ENCODE measurements around the gene HUWE1. TPM values are rescaled to one million over a fixed set of nuclear protein-coding genes. Genes with fewer than 3 reads are reported as not detected.
A peak's percentile ranks its signal among the peaks of the same experiment; 100 is the strongest.

Gene HUWE1
- total RNA-seq, 1 donor from 2014 or later, result 225 TPM

GRCh38 chrX:53631156-53631555, 55.4 kb downstream of the HUWE1 start:
- H3K36me3 Mint-ChIP-seq (ENCODE audit: low read depth, unreplicated experiment), result peaks cover 2% of the 10 kb centered on the region
- TF ChIP-seq, protein P1, sequence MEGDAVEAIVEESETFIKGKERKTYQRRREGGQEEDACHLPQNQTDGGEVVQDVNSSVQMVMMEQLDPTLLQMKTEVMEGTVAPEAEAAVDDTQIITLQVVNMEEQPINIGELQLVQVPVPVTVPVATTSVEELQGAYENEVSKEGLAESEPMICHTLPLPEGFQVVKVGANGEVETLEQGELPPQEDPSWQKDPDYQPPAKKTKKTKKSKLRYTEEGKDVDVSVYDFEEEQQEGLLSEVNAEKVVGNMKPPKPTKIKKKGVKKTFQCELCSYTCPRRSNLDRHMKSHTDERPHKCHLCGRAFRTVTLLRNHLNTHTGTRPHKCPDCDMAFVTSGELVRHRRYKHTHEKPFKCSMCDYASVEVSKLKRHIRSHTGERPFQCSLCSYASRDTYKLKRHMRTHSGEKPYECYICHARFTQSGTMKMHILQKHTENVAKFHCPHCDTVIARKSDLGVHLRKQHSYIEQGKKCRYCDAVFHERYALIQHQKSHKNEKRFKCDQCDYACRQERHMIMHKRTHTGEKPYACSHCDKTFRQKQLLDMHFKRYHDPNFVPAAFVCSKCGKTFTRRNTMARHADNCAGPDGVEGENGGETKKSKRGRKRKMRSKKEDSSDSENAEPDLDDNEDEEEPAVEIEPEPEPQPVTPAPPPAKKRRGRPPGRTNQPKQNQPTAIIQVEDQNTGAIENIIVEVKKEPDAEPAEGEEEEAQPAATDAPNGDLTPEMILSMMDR (IDR thresholded peaks at IDR 0.05; ENCODE audit: insufficient read depth, low read depth, low read length), result no peak
- no peak for TF ChIP-seq EZH2 (IDR thresholded peaks at IDR 0.05; ENCODE audit: insufficient read depth, low read length)
- H3K27ac ChIP-seq (ENCODE audit: low read depth, low read length), result peak overlapping the region; percentile 61
- H3K4me1 Mint-ChIP-seq (ENCODE audit: low read depth, unreplicated experiment), result peaks cover 24% of the 10 kb centered on the region
- no peaks in the 10 kb centered on the region for H3K9me3 ChIP-seq (ENCODE audit: insufficient read depth, low read depth, low read length)
- H3K4me1 ChIP-seq (ENCODE audit: insufficient read depth, low read length), result peaks cover 16% of the 10 kb centered on the region
- H3K27me3 Mint-ChIP-seq (ENCODE audit: low read depth, unreplicated experiment), result no peaks in the 10 kb centered on the region
- H3K4me2 ChIP-seq (ENCODE audit: low read length), result peak overlapping the region; percentile 46
- peak; percentile 70 for DNase-seq (ENCODE audit: low read depth)
- H3K4me3 ChIP-seq (ENCODE audit: insufficient read depth, low read depth, low read length), result no peak overlapping the region
- peaks cover 63% of the 10 kb centered on the region for H3K36me3 ChIP-seq (ENCODE audit: insufficient read depth, low read length)
- peaks cover 31% of the 10 kb centered on the region for H3K79me2 ChIP-seq (ENCODE audit: insufficient read depth, low read length)
- H3K27ac Mint-ChIP-seq (ENCODE audit: unreplicated experiment), result peak overlapping the region; percentile 66
- no peaks in the 10 kb centered on the region for H3K27me3 ChIP-seq (ENCODE audit: insufficient read depth, low read length)
- FAIRE-seq, result peak; percentile 98
- no peaks in the 10 kb centered on the region for H3K9me3 Mint-ChIP-seq (ENCODE audit: unreplicated experiment)
- H3K4me3 Mint-ChIP-seq (ENCODE audit: unreplicated experiment), result no peak overlapping the region
- peaks cover 22% of the 10 kb centered on the region for H4K20me1 ChIP-seq (ENCODE audit: insufficient read depth, low read length)
- peak overlapping the region; percentile 43 for H3K9ac ChIP-seq (ENCODE audit: low read length)
- H2AFZ ChIP-seq (ENCODE audit: low read depth, low read length), result no peak overlapping the region

DNA sequence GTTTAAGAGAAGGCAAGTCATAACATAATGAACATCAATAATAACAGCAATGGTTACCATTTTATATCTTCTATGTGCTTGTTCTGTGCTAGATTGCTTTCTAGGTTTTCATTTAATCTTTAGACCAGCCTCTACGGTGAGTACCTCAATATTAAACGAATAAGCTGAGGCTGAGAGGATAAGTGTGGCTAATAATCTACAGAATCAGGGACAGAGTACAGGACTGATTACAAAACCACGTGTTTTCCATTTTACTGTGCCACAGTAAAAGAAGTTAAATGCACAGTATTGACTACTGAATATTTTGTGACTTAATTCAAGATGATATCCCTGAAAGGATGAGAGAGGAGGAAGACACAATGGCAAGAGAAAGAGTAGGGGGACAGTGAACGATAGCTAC, 56.3 kb downstream of the HUWE1 start:
- Mint-ChIP-seq H3K4me3 (ENCODE audit: unreplicated experiment) (no peak overlapping the region), H3K4me1 (ENCODE audit: low read depth, unreplicated experiment) (peaks cover 24% of the 10 kb centered on the region), H3K36me3 (ENCODE audit: low read depth, unreplicated experiment) (peaks cover 2% of the 10 kb centered on the region), H3K27me3 (ENCODE audit: low read depth, unreplicated experiment) (no peaks in the 10 kb centered on the region), H3K9me3 (ENCODE audit: unreplicated experiment) (no peaks in the 10 kb centered on the region), H3K27ac (ENCODE audit: unreplicated experiment) (no peak overlapping the region)
- Histone ChIP-seq H2AFZ (ENCODE audit: low read depth, low read length) (no peak overlapping the region), H3K36me3 (ENCODE audit: insufficient read depth, low read length) (peaks cover 63% of the 10 kb centered on the region), H3K4me1 (ENCODE audit: insufficient read depth, low read length) (peaks cover 16% of the 10 kb centered on the region), H3K4me3 (ENCODE audit: insufficient read depth, low read depth, low read length) (no peak overlapping the region), H3K27me3 (ENCODE audit: insufficient read depth, low read length) (no peaks in the 10 kb centered on the region), H3K4me2 (ENCODE audit: low read length) (no peak overlapping the region), H3K9ac (ENCODE audit: low read length) (no peak overlapping the region), H3K9me3 (ENCODE audit: insufficient read depth, low read depth, low read length) (no peaks in the 10 kb centered on the region), H3K79me2 (ENCODE audit: insufficient read depth, low read length) (peaks cover 22% of the 10 kb centered on the region), H4K20me1 (ENCODE audit: insufficient read depth, low read length) (peaks cover 22% of the 10 kb centered on the region), H3K27ac (ENCODE audit: low read depth, low read length) (no peak overlapping the region)
- TF ChIP-seq, protein P1 (IDR thresholded peaks at IDR 0.05; ENCODE audit: insufficient read depth, low read depth, low read length), result no peak
- TF ChIP-seq EZH2 (IDR thresholded peaks at IDR 0.05; ENCODE audit: insufficient read depth, low read length), result no peak
- FAIRE-seq, result peak; percentile 78
- DNase-seq (ENCODE audit: low read depth), result no peak

GRCh38 chrX:53622431-53622830, 64.1 kb downstream of the HUWE1 start:
- no peak overlapping the region for H3K9ac ChIP-seq (ENCODE audit: low read length)
- no peak overlapping the region for H3K27ac ChIP-seq (ENCODE audit: low read depth, low read length)
- peaks cover 30% of the 10 kb centered on the region for H3K79me2 ChIP-seq (ENCODE audit: insufficient read depth, low read length)
- no peaks in the 10 kb centered on the region for H3K9me3 ChIP-seq (ENCODE audit: insufficient read depth, low read depth, low read length)
- peaks cover 24% of the 10 kb centered on the region for H4K20me1 ChIP-seq (ENCODE audit: insufficient read depth, low read length)
- Mint-ChIP-seq H3K4me3 (ENCODE audit: unreplicated experiment) (no peak overlapping the region), H3K4me1 (ENCODE audit: low read depth, unreplicated experiment) (no peaks in the 10 kb centered on the region), H3K27me3 (ENCODE audit: low read depth, unreplicated experiment) (no peaks in the 10 kb centered on the region), H3K27ac (ENCODE audit: unreplicated experiment) (no peak overlapping the region), H3K36me3 (ENCODE audit: low read depth, unreplicated experiment) (peaks cover 11% of the 10 kb centered on the region), H3K9me3 (ENCODE audit: unreplicated experiment) (no peaks in the 10 kb centered on the region)
- H3K4me2 ChIP-seq (ENCODE audit: low read length), result no peak overlapping the region
- DNase-seq (ENCODE audit: low read depth) (no peak), FAIRE-seq (no peak)
- no peaks in the 10 kb centered on the region for H3K27me3 ChIP-seq (ENCODE audit: insufficient read depth, low read length)
- H3K36me3 ChIP-seq (ENCODE audit: insufficient read depth, low read length), result peaks cover 38% of the 10 kb centered on the region
- H3K4me3 ChIP-seq (ENCODE audit: insufficient read depth, low read depth, low read length), result no peak overlapping the region
- no peak for TF ChIP-seq EZH2 (IDR thresholded peaks at IDR 0.05; ENCODE audit: insufficient read depth, low read length)
- TF ChIP-seq, protein P1 (IDR thresholded peaks at IDR 0.05; ENCODE audit: insufficient read depth, low read depth, low read length), result no peak
- H3K4me1 ChIP-seq (ENCODE audit: insufficient read depth, low read length), result no peaks in the 10 kb centered on the region
- H2AFZ ChIP-seq (ENCODE audit: low read depth, low read length), result no peak overlapping the region
